Spleen (tissue), 11 donors: ENCODE measurements around the gene CACNA2D2. TPM values are rescaled to one million over a fixed set of nuclear protein-coding genes. Genes with fewer than 3 reads are reported as not detected.

Experiments used
- DNase-seq: peaks from one replicate; pipeline ENCODE4 v3.0.0-alpha.2; 2020
- H3K27ac ChIP-seq, 8 donors: fragments of 200-600 bp; sonication (generic) in 7 of 8; 1 replicate in 4 of 8; 2 replicates in 4 of 8; pipeline versions ENCODE4 v1.5.0 to v1.8.0; 2016 to 2021; ENCODE audit warnings: inconsistent platforms in 4 of 8, mild to moderate bottlenecking in 4 of 8, moderate library complexity in 1 of 8
- H3K27me3 ChIP-seq, 7 donors: fragments of 200-600 bp; sonication (generic) in 6 of 7; replicated peaks in 1 of 7; 1 replicate in 4 of 7; 2 replicates in 3 of 7; pipeline versions ENCODE4 v1.5.0 to v1.8.0; 2016 to 2021; ENCODE audit warnings: inconsistent platforms in 3 of 7, mild to moderate bottlenecking in 1 of 7
- H3K36me3 ChIP-seq, 6 donors: fragments of 200-600 bp; sonication (generic) in 5 of 6; 1 replicate in 4 of 6; 2 replicates in 2 of 6; pipeline versions ENCODE4 v1.5.0 to v1.8.0; 2016 to 2021; ENCODE audit warnings: inconsistent platforms in 2 of 6
- H3K4me1 ChIP-seq, 6 donors: fragments of 200-600 bp; sonication (generic) in 5 of 6; 1 replicate in 3 of 6; 2 replicates in 3 of 6; pipeline versions ENCODE4 v1.5.0 to v1.8.0; 2016 to 2021; ENCODE audit warnings: inconsistent platforms in 3 of 6
- H3K4me3 ChIP-seq, 8 donors: fragments of 200-600 bp; sonication (generic) in 7 of 8; 1 replicate in 4 of 8; 2 replicates in 4 of 8; pipeline versions ENCODE4 v1.5.0 to v1.8.0; 2016 to 2021; ENCODE audit warnings: inconsistent platforms in 4 of 8, mild to moderate bottlenecking in 4 of 8, moderate library complexity in 2 of 8
- H3K9me3 ChIP-seq, 8 donors: fragments of 200-600 bp; sonication (generic) in 7 of 8; 1 replicate in 4 of 8; 2 replicates in 4 of 8; pipeline versions ENCODE4 v1.5.0 to v1.8.0; 2016 to 2021; ENCODE audit warnings: inconsistent platforms in 4 of 8
- CTCF ChIP-seq, 11 experiments: fragments of 200-600 bp in 7 of 11; fragments of 450-650 bp in 4 of 11; sonication (generic) in 4 of 11; IDR thresholded peaks in 8 of 11; conservative IDR thresholded peaks in 3 of 11; 1 replicate in 7 of 11; 2 replicates in 4 of 11; pipeline versions ENCODE4 v1.4.0 to v1.8.0; 2016 to 2021; ENCODE audit warnings: antibody characterized with exemption in 11 of 11, inconsistent platforms in 4 of 11, mild to moderate bottlenecking in 1 of 11
- POLR2A ChIP-seq, 3 donors: fragments of 450-650 bp; IDR thresholded peaks; one replicate each; pipeline ENCODE4 v1.5.1; 2017; ENCODE audit warnings: antibody characterized with exemption in 3 of 3, mild to moderate bottlenecking in 1 of 3
- POLR2AphosphoS5 ChIP-seq, 3 donors: sonication (generic); formaldehyde crosslinking; IDR thresholded peaks; one replicate each; pipeline ENCODE4 v1.5.1; 2017; ENCODE audit warnings: antibody characterized with exemption in 3 of 3
- WGBS, 5 donors: extraction: QIAGEN DNeasy Blood & Tissue Kit in 3 of 5; methylation state at CpG; one replicate each; pipeline versions ENCODE4 v1.1.5 to v1.1.7; 2013 to 2018; 5-methylcytosine and 5-hydroxymethylcytosine counted together
- intact Hi-C: fragments of 100-400 bp; cut with DNase I; formaldehyde crosslinking; loops from one replicate; pipeline ENCODE4 v1.15.0; 2023; ENCODE audit warnings: low total_unique reads
- polyA plus RNA-seq, 3 donors: library from polyadenylated mRNA; stranded (reverse); fragments of 200-250 nt; gene quantifications; one replicate each; pipeline ENCODE4 v1.2.1, GENCODE V29; 2013
- total RNA-seq, 7 donors: library from RNA; depleted of rRNA in 3 of 7; stranded (reverse); fragments of >200 nt in 3 of 7; fragmentation: NEBNext Ultra II Directional in 4 of 7; extraction: Animal tissue kit (Norgen Biotek cat#: 25700) in 4 of 7; gene quantifications; one replicate each; pipeline versions ENCODE4 v1.1.0 to v1.2.1, GENCODE V29; 2016 to 2021
- donor health status: healthy with polysubstance abuse.
- donor health status: DM: no; HTN: no; CAD: no; lungs with moderate emphysema.
- donor health status: DM: no; HTN: no; CAD: no.
- donor health status: Bipolar disorder and iron deficiency.
- donor health status: healthy.
- donor health status: DM: no; HTN: no; CAD: no.
- donor health status: DM: yes; HTN: yes; CAD: no.

The CACNA2D2 gene
- total and polyA plus RNA-seq, 10 donors: 0.24 to 3.2 (median 1.2) TPM

- no peak overlapping the region for H3K4me3 ChIP-seq
- DNase-seq: peak; percentile 64
- intact Hi-C loops: loop anchor here (10.0 kb wide), 1 partner anchor 91 kb away; the partner anchor contains the start of gene GNAI2
- peaks cover 37 to 93% (median 74%) of the 10 kb centered on the region in 6 donors for H3K4me1 ChIP-seq
- H3K27ac ChIP-seq: peak overlapping the region in 7 of 8 donors; percentile 22 to 96 (median 93)
- WGBS, 5 donors: 78 to 89% (median 82%) methylated on average over 11 of the region's 11 CpGs
- H3K27me3 ChIP-seq: no peaks in the 10 kb centered on the region
- no peaks in the 10 kb centered on the region for H3K9me3 ChIP-seq
- TF ChIP-seq POLR2A (IDR thresholded peaks at IDR 0.05) (no peak), POLR2AphosphoS5 (IDR thresholded peaks at IDR 0.05) (no peak), CTCF (IDR thresholded peaks at IDR 0.05 in 8 of 11, conservative IDR thresholded peaks at IDR 0.05 in 3 of 11) (no peak)
- H3K36me3 ChIP-seq: peaks cover 0 to 48% (median 28%) of the 10 kb centered on the region in 6 donors
These were observed 177.8 kb downstream of the CACNA2D2 start for GRCh38 chr3:50325497-50326181.

- Histone ChIP-seq H3K27ac (peak overlapping the region in 7 of 8 donors; percentile 86 to 96 (median 93)), H3K4me1 (peaks cover 37 to 93% (median 79%) of the 10 kb centered on the region in 6 donors), H3K36me3 (peaks cover 0 to 48% (median 23%) of the 10 kb centered on the region in 6 donors), H3K9me3 (no peaks in the 10 kb centered on the region), H3K27me3 (no peaks in the 10 kb centered on the region), H3K4me3 (no peak overlapping the region)
- no peak for TF ChIP-seq POLR2A (IDR thresholded peaks at IDR 0.05)
- intact Hi-C loops: loop anchor here (10.0 kb wide), 1 partner anchor 90 kb away; the partner anchor contains the start of gene GNAI2
- no peak for DNase-seq
- WGBS, 5 donors: 74 to 96% (median 83%) methylated on average over 2 of the region's 2 CpGs
These were observed 178.3 kb downstream of the CACNA2D2 start for GRCh38 chr3:50325113-50325480.

GRCh38 chr3:50324351-50325112, 178.9 kb downstream of the CACNA2D2 start:
- peak overlapping the region in 3 of 8 donors; percentile 2 to 83 (median 3) for H3K4me3 ChIP-seq
- no peaks in the 10 kb centered on the region for H3K9me3 ChIP-seq
- 35 to 55% (median 52%) methylated on average over 4 of the region's 4 CpGs for WGBS, 5 donors
- intact Hi-C loops: loop anchor here (10.0 kb wide), 1 partner anchor 90 kb away; the partner anchor contains the start of gene GNAI2
- peaks cover 0 to 48% (median 20%) of the 10 kb centered on the region in 6 donors for H3K36me3 ChIP-seq
- DNase-seq: peak; percentile 90
- H3K4me1 ChIP-seq: peaks cover 37 to 93% (median 84%) of the 10 kb centered on the region in 6 donors
- no peaks in the 10 kb centered on the region for H3K27me3 ChIP-seq
- H3K27ac ChIP-seq: peak overlapping the region; percentile 86 to 96 (median 93)
- TF ChIP-seq CTCF (IDR thresholded peaks at IDR 0.05 in 8 of 11, conservative IDR thresholded peaks at IDR 0.05 in 3 of 11) (peak; percentile 69 to 93 (median 88)), POLR2A (IDR thresholded peaks at IDR 0.05) (no peak), POLR2AphosphoS5 (IDR thresholded peaks at IDR 0.05) (peak in 2 of 3 donors; percentile 61)

GRCh38 chr3:50323614-50324199, 179.7 kb downstream of the CACNA2D2 start:
- DNase-seq: peak; percentile 89
- intact Hi-C loops: loop anchor here (10.0 kb wide), 1 partner anchor 89 kb away; the partner anchor contains the start of gene GNAI2

More at GRCh38 chr3:50323614-50324199, 179.7 kb downstream of the CACNA2D2 start:
- Histone ChIP-seq H3K27ac (peak overlapping the region; percentile 86 to 96 (median 93)), H3K36me3 (peaks cover 0 to 48% (median 23%) of the 10 kb centered on the region in 6 donors), H3K4me1 (peaks cover 39 to 93% (median 88%) of the 10 kb centered on the region in 6 donors), H3K27me3 (no peaks in the 10 kb centered on the region), H3K4me3 (peak overlapping the region in 5 of 8 donors; percentile 1 to 92 (median 83)), H3K9me3 (no peaks in the 10 kb centered on the region)
- WGBS, 5 donors: 20 to 54% (median 28%) methylated on average over 2 to 5 of the region's 5 CpGs
- TF ChIP-seq POLR2AphosphoS5 (IDR thresholded peaks at IDR 0.05): peak; percentile 88 to 93 (median 90)
- TF ChIP-seq POLR2A (IDR thresholded peaks at IDR 0.05): no peak
- TF ChIP-seq CTCF (IDR thresholded peaks at IDR 0.05 in 8 of 11, conservative IDR thresholded peaks at IDR 0.05 in 3 of 11): peak in 5 of 11 experiments; percentile 13 to 40 (median 20)
